ENCODE data around the gene MARK2. TPM values are rescaled to one million over a fixed set of nuclear protein-coding genes. Genes with fewer than 3 reads are reported as not detected.

Gene MARK2
- total and polyA plus RNA-seq, 11 donors = 17.0 to 53.5 (median 37.5) TPM

DNA sequence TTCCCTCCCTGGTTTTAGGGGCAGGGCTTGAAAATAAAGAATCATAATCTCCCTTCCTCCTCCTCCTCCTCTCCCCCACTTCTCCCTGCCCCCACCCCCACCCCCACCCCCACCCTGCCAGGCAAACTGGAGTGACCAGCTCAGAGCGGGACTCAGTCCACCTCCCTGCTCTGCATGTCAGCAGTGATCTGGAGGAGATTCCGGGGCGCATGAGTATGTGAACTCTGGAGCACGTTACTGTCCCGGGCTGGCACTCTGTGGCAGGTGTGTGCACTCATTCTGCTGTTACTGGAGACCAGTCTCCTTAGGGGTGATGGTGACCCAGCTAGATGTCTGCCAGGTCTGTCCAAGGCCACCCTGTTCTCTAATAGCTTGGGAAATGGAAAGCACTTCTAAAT is 33.9 kb downstream of the MARK2 start:
- Histone ChIP-seq H3K27ac (peak overlapping the region in 11 of 12 donors; percentile 46 to 88 (median 78)), H3K9me3 (no peaks in the 10 kb centered on the region), H3K36me3 (peaks cover 0 to 4% (median 0%) of the 10 kb centered on the region in 9 donors), H3K4me1 (peaks cover 17 to 99% (median 69%) of the 10 kb centered on the region in 12 donors), H3K27me3 (no peaks in the 10 kb centered on the region), H3K4me3 (peak overlapping the region in 2 of 12 donors; percentile 13 to 28)
- peak in 2 of 4 donors; percentile 1 to 6 for ATAC-seq
- TF ChIP-seq, protein P1, sequence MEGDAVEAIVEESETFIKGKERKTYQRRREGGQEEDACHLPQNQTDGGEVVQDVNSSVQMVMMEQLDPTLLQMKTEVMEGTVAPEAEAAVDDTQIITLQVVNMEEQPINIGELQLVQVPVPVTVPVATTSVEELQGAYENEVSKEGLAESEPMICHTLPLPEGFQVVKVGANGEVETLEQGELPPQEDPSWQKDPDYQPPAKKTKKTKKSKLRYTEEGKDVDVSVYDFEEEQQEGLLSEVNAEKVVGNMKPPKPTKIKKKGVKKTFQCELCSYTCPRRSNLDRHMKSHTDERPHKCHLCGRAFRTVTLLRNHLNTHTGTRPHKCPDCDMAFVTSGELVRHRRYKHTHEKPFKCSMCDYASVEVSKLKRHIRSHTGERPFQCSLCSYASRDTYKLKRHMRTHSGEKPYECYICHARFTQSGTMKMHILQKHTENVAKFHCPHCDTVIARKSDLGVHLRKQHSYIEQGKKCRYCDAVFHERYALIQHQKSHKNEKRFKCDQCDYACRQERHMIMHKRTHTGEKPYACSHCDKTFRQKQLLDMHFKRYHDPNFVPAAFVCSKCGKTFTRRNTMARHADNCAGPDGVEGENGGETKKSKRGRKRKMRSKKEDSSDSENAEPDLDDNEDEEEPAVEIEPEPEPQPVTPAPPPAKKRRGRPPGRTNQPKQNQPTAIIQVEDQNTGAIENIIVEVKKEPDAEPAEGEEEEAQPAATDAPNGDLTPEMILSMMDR (IDR thresholded peaks at IDR 0.05) = no peak
- no peak for TF ChIP-seq POLR2A (IDR thresholded peaks at IDR 0.05)
- WGBS, 4 donors = 38 to 60% (median 48%) methylated on average over 5 of the region's 5 CpGs
- intact Hi-C loops (cut with DNase I) = loop anchor here in 8 of 10 donors (2.0 to 10.0 kb wide), 4 partner anchors 34 to 72 kb away; partner anchors contain the start of genes MARK2 (in 7 of the 8) and RCOR2 (in 2 of the 8)
- DNase-seq = peak in 1 of 5 donors; percentile 49

DNA sequence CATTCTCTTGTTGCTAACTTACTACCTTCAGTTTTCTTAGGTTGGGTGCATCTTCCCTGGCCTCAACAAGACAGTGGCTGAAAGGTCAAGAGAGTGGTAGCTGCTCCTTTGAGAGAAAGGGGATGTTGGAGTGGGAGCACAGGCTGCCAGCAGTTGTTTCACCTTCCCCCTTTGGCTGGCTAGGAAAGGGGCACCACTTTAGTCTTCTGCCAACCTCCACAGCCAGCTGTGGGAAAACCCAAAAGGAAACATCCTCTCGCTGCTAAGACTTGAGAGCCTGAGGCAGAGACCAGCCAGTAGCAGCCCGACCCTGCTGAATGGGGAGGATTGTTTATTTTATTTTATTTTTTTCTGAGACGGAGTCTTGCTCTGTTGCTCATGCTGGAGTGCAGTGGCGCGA is 34.4 kb downstream of the MARK2 start:
- intact Hi-C loops (cut with DNase I) = loop anchor here in 8 of 10 donors (2.0 to 10.0 kb wide), 4 partner anchors 35 to 71 kb away; partner anchors contain the start of genes MARK2 (in 7 of the 8) and RCOR2 (in 2 of the 8)
- H3K4me3 ChIP-seq = no peak overlapping the region
- DNase-seq = no peak
- TF ChIP-seq, protein P1 (IDR thresholded peaks at IDR 0.05) = no peak
- no peak for TF ChIP-seq POLR2A (IDR thresholded peaks at IDR 0.05)
- 73 to 86% (median 83%) methylated on average over 5 of the region's 5 CpGs for WGBS, 4 donors
- ATAC-seq = no peak
- H3K4me1 ChIP-seq = peaks cover 15 to 97% (median 65%) of the 10 kb centered on the region in 12 donors
- no peaks in the 10 kb centered on the region for H3K9me3 ChIP-seq
- H3K36me3 ChIP-seq = peaks cover 0 to 4% (median 0%) of the 10 kb centered on the region in 9 donors
- peak overlapping the region; percentile 40 to 88 (median 77) for H3K27ac ChIP-seq
- H3K27me3 ChIP-seq = no peaks in the 10 kb centered on the region

DNA sequence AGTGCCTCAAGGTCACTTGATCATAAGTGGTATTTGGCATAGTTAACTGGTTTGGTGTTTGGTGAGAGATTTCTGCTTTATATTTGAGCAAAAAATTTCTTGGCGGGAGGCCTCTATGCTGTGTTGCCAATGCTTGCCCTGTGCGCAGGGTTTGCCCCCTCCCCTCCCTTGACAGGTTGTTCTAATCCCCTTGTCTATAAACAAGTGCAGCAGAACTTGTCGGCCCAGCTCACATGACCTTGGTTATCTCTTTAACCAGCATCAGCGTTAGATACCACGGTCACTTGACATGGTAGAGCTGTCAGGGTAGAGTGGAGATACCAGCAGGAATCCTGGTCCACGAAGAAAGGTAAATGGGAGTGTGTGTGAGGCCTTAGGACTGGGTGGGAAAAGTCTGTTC is 35.6 kb downstream of the MARK2 start:
- 40 to 53% (median 46%) methylated on average over 6 of the region's 6 CpGs for WGBS, 4 donors
- no peak overlapping the region for H3K4me3 ChIP-seq
- H3K27ac ChIP-seq = peak overlapping the region; percentile 40 to 88 (median 77)
- peaks cover 0 to 13% (median 0%) of the 10 kb centered on the region in 9 donors for H3K36me3 ChIP-seq
- peaks cover 9 to 97% (median 57%) of the 10 kb centered on the region in 12 donors for H3K4me1 ChIP-seq
- H3K9me3 ChIP-seq = no peaks in the 10 kb centered on the region
- no peaks in the 10 kb centered on the region for H3K27me3 ChIP-seq
- ATAC-seq = peak; percentile 36 to 59 (median 54)
- no peak for TF ChIP-seq POLR2A (IDR thresholded peaks at IDR 0.05)
- TF ChIP-seq, protein P1 (IDR thresholded peaks at IDR 0.05) = no peak
- intact Hi-C loops (cut with DNase I) = loop anchor here in 8 of 10 donors (1.0 to 10.0 kb wide), 5 partner anchors 34 to 70 kb away; partner anchors contain the start of genes MARK2 (in 5 of the 8) and RCOR2 (in 3 of the 8)
- peak in 3 of 5 donors; percentile 54 to 58 (median 57) for DNase-seq

DNA sequence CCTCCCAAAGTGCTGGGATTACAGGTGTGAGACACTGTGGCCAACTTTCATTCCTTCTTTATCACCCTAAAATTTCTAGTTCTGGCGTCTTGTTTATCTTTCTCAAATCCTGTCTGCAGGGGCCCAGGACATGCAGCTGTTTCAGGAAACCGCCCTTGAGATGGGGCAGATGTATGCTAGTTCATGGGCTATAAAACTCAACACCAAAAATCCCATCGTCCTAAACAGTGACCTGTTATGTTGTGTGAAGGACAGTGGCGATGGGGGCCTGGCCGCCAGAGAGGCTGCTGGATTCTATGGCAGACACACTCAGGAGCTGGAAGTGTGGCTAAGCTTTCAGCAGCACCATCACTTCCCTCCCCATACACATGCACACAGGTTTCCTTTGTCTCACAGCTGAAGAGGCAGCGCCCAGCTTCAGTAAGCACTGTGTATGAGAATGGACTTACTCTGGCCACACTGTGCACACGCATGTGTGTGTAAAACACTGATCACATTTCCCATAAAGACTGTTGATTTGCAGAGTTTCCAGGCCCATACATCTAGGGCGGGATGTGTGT is 36.7 kb downstream of the MARK2 start:
- DNase-seq (no peak), ATAC-seq (no peak)
- no peaks in the 10 kb centered on the region for H3K27me3 ChIP-seq
- peaks cover 9 to 97% (median 56%) of the 10 kb centered on the region in 12 donors for H3K4me1 ChIP-seq
- no peak overlapping the region for H3K4me3 ChIP-seq
- TF ChIP-seq, protein P1 (IDR thresholded peaks at IDR 0.05) = no peak
- TF ChIP-seq POLR2A (IDR thresholded peaks at IDR 0.05) = no peak
- intact Hi-C loops (cut with DNase I) = loop anchor here in 3 of 10 donors (2.0 to 10.0 kb wide), 3 partner anchors 33 to 69 kb away; no protein-coding TSS in a partner anchor
- H3K9me3 ChIP-seq = no peaks in the 10 kb centered on the region
- 71 to 85% (median 75%) methylated on average over 8 of the region's 8 CpGs for WGBS, 4 donors
- H3K36me3 ChIP-seq = peaks cover 0 to 13% (median 0%) of the 10 kb centered on the region in 9 donors
- peak overlapping the region in 11 of 12 donors; percentile 2 to 88 (median 78) for H3K27ac ChIP-seq

Data from heart left ventricle (tissue), 16 donors.